Osteoblast (primary cell): ENCODE results near the gene ADGRB3. TPM values are rescaled to one million over a fixed set of nuclear protein-coding genes. Genes with fewer than 3 reads are reported as not detected.

ENCODE experiments used
- DNase-seq: peaks from one replicate; pipeline ENCODE4 v3.0.0; 2011; ENCODE audit warnings: low spot score, mixed read lengths; ENCODE audit not compliant: insufficient read length; ENCODE audit errors: missing footprints
- H2AFZ ChIP-seq: 2 replicates; pipeline ENCODE4 v1.6.0; 2011; ENCODE audit warnings: mild to moderate bottlenecking, low read length
- H3K27ac ChIP-seq: 2 replicates; pipeline ENCODE4 v1.5.1; 2011; ENCODE audit warnings: mild to moderate bottlenecking, low read depth, low read length, moderate library complexity
- H3K27me3 ChIP-seq: 2 replicates; pipeline ENCODE4 v1.6.0; 2012; ENCODE audit warnings: mild to moderate bottlenecking, control low read depth, inconsistent platforms, low read length, moderate library complexity; ENCODE audit not compliant: insufficient read depth
- H3K36me3 ChIP-seq: 2 replicates; pipeline ENCODE4 v1.5.1; 2011; ENCODE audit warnings: mild to moderate bottlenecking, low read length, control low read depth, moderate library complexity; ENCODE audit not compliant: insufficient read depth
- H3K4me1 ChIP-seq: 2 replicates; pipeline ENCODE4 v1.5.1; 2011; ENCODE audit warnings: mild to moderate bottlenecking, low read length, control low read depth, moderate library complexity; ENCODE audit not compliant: insufficient read depth
- H3K4me2 ChIP-seq: 2 replicates; pipeline ENCODE4 v1.6.0; 2011; ENCODE audit warnings: mild to moderate bottlenecking, low read length; ENCODE audit not compliant: insufficient read depth
- H3K4me3 ChIP-seq: fragments of 200-600 bp; sonication (generic); 3 replicates; pipeline ENCODE4 v1.5.1; 2012; ENCODE audit warnings: mild to moderate bottlenecking, low read length, inconsistent platforms; ENCODE audit not compliant: insufficient read depth
- H3K79me2 ChIP-seq: 2 replicates; pipeline ENCODE4 v1.6.0; 2012; ENCODE audit warnings: mild to moderate bottlenecking, low read length, control low read depth, inconsistent platforms; ENCODE audit not compliant: insufficient read depth
- H3K9me3 ChIP-seq: 2 replicates; pipeline ENCODE4 v1.5.1; 2011; ENCODE audit warnings: low read depth, low read length, control low read depth
- H4K20me1 ChIP-seq: 2 replicates; pipeline ENCODE4 v1.6.0; 2012; ENCODE audit warnings: mild to moderate bottlenecking, low read length, control low read depth; ENCODE audit not compliant: insufficient read depth
- small RNA-seq: library from RNA; depleted of rRNA; stranded (forward); fragments of <200 nt; gene quantifications from one replicate; pipeline ENCODE3, GENCODE V24; 2012
- total RNA-seq: library from RNA; depleted of rRNA; stranded (reverse); fragments of >200 nt; gene quantifications from 2 replicates; pipeline ENCODE4 v1.2.3, GENCODE V29; 2012
- TF ChIP-seq, protein P1 (sequence below): IDR thresholded peaks from 2 replicates; pipeline ENCODE4 v1.5.1; 2011; ENCODE audit warnings: mild to moderate bottlenecking, low read depth, low read length, moderate library complexity; ENCODE audit errors: extremely low read depth

The ADGRB3 gene
- total RNA-seq, 1 donor: not detected

DNA sequence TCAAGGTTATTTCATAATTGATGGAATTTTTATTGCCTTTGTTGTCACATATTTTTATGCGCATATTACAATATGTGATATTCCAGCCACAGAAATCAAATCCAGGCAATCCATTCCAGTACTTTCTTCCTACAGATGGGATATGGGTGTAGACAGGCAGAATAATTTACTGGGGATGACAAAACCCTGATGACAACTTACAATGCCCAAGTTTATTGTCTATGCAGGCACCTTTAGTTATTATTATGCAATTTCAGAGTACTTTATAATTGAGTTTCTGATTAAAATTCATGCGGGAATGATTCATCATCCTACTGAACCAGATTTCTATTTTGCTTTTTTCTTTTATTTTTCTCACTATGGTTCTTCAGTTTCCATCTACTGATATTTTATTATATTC is 803.0 kb downstream of the ADGRB3 start:
- no peak for DNase-seq
- H3K79me2 ChIP-seq: no peaks in the 10 kb centered on the region
- no peaks in the 10 kb centered on the region for H3K4me1 ChIP-seq
- H3K27me3 ChIP-seq: no peaks in the 10 kb centered on the region
- H4K20me1 ChIP-seq: no peaks in the 10 kb centered on the region
- H3K27ac ChIP-seq: no peak overlapping the region
- no peak overlapping the region for H2AFZ ChIP-seq
- no peak overlapping the region for H3K4me3 ChIP-seq
- H3K36me3 ChIP-seq: no peaks in the 10 kb centered on the region
- H3K4me2 ChIP-seq: no peak overlapping the region
- H3K9me3 ChIP-seq: no peaks in the 10 kb centered on the region
- TF ChIP-seq, protein P1, sequence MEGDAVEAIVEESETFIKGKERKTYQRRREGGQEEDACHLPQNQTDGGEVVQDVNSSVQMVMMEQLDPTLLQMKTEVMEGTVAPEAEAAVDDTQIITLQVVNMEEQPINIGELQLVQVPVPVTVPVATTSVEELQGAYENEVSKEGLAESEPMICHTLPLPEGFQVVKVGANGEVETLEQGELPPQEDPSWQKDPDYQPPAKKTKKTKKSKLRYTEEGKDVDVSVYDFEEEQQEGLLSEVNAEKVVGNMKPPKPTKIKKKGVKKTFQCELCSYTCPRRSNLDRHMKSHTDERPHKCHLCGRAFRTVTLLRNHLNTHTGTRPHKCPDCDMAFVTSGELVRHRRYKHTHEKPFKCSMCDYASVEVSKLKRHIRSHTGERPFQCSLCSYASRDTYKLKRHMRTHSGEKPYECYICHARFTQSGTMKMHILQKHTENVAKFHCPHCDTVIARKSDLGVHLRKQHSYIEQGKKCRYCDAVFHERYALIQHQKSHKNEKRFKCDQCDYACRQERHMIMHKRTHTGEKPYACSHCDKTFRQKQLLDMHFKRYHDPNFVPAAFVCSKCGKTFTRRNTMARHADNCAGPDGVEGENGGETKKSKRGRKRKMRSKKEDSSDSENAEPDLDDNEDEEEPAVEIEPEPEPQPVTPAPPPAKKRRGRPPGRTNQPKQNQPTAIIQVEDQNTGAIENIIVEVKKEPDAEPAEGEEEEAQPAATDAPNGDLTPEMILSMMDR: no peak

Small RNAs within 50 kb of the gene (small RNA-seq; reads per million reads assigned to genes)
- not detected for gene AL606923.1
